IMR-90 (cell line): ENCODE results near the gene CEACAM3. TPM values are rescaled to one million over a fixed set of nuclear protein-coding genes. Genes with fewer than 3 reads are reported as not detected.

Experiments
- ATAC-seq: fragments of 200-7000 bp; cut with Tn5 transposase; 2 replicates; pipeline ENCODE4 v1.9.1; 2020; ENCODE audit warnings: low read depth, mild to moderate bottlenecking, moderate library complexity
- BruUV-seq: library from RNA; stranded (reverse); fragments of 400-500 nt; replicated peaks from 2 replicates; lab custom pipeline; 2021; lab: Mats Ljungman, UMichigan
- CTCF ChIA-PET: fragments of 300-600 bp; formaldehyde crosslinking; extraction: SDS; loops from one replicate; lab custom pipeline; 2021; ENCODE audit warnings: antibody characterized with exemption; lab: Yijun Ruan, JAX
- POLR2A ChIA-PET: fragments of 300-600 bp; sonication (Branson Sonifier 250); formaldehyde crosslinking; loops from one replicate; lab custom pipeline; 2022; ENCODE audit warnings: antibody characterized with exemption; ENCODE audit not compliant: unreplicated experiment; lab: Charles Lee
- DNase-seq: peaks from one replicate; pipeline ENCODE4 v3.0.0; 2013
- H2AFZ ChIP-seq: replicated peaks from 2 replicates; pipeline ENCODE3; 2013; ENCODE audit warnings: low read length, mild to moderate bottlenecking; ENCODE audit not compliant: poor library complexity
- H2AK5ac ChIP-seq: 2 replicates; pipeline ENCODE4 v1.6.1; 2013; ENCODE audit warnings: low read depth, low read length, inconsistent platforms
- H2AK9ac ChIP-seq: replicated peaks from 2 replicates; pipeline ENCODE3; 2013; ENCODE audit warnings: mild to moderate bottlenecking, low read depth, low read length, moderate library complexity; ENCODE audit not compliant: poor library complexity
- H2BK120ac ChIP-seq: 2 replicates; pipeline ENCODE4 v1.6.1; 2013; ENCODE audit warnings: low read depth, low read length, inconsistent platforms
- H2BK15ac ChIP-seq: 3 replicates; pipeline ENCODE4 v1.6.1; 2013; ENCODE audit warnings: low read depth, low read length, inconsistent platforms
- H2BK20ac ChIP-seq: 2 replicates; pipeline ENCODE4 v1.6.1; 2013; ENCODE audit warnings: low read depth, mild to moderate bottlenecking, inconsistent platforms, low read length, moderate library complexity
- H2BK5ac ChIP-seq: 2 replicates; pipeline ENCODE4 v1.6.1; 2013; ENCODE audit warnings: mild to moderate bottlenecking, low read depth, low read length, inconsistent platforms; ENCODE audit not compliant: poor library complexity, severe bottlenecking
- H3K14ac ChIP-seq: replicated peaks from 2 replicates; pipeline ENCODE4 v1.6.1; 2013; ENCODE audit warnings: low read depth, low read length, inconsistent platforms
- H3K18ac ChIP-seq: 2 replicates; pipeline ENCODE4 v1.6.1; 2013; ENCODE audit warnings: low read depth, low read length, control low read depth
- H3K23ac ChIP-seq: 2 replicates; pipeline ENCODE4 v1.6.1; 2013; ENCODE audit warnings: low read depth, low read length, inconsistent platforms
- H3K27ac ChIP-seq: 2 replicates; pipeline ENCODE4 v1.5.1; 2013; ENCODE audit warnings: mild to moderate bottlenecking, control low read depth, low read length; ENCODE audit not compliant: insufficient read depth
- H3K27me3 ChIP-seq: 2 replicates; pipeline ENCODE4 v1.6.1; 2013; ENCODE audit warnings: low read length; ENCODE audit not compliant: control insufficient read depth, insufficient read depth
- H3K36me3 ChIP-seq: 2 replicates; pipeline ENCODE4 v1.6.1; 2013; ENCODE audit warnings: low read length, mixed read lengths; ENCODE audit not compliant: control insufficient read depth, insufficient read depth
- H3K4ac ChIP-seq: 2 replicates; pipeline ENCODE4 v1.6.1; 2013; ENCODE audit warnings: low read depth, low read length, inconsistent platforms
- H3K4me1 ChIP-seq: 2 replicates; pipeline ENCODE4 v1.6.1; 2013; ENCODE audit warnings: low read length, mixed read lengths; ENCODE audit not compliant: control insufficient read depth, insufficient read depth
- H3K4me2 ChIP-seq: 2 replicates; pipeline ENCODE4 v1.6.1; 2013; ENCODE audit warnings: low read depth, mild to moderate bottlenecking, control low read depth, low read length, moderate library complexity
- H3K4me3 ChIP-seq: 2 replicates; pipeline ENCODE4 v1.5.1; 2013; ENCODE audit warnings: low read depth, mild to moderate bottlenecking, control low read depth, low read length, moderate library complexity; ENCODE audit not compliant: insufficient read depth
- H3K56ac ChIP-seq: 2 replicates; pipeline ENCODE4 v1.6.1; 2013; ENCODE audit warnings: low read length, inconsistent platforms; ENCODE audit not compliant: insufficient read depth; ENCODE audit errors: extremely low read depth
- H3K79me1 ChIP-seq, 2 experiments: 2 replicates each; pipeline ENCODE4 v1.6.1; 2013; ENCODE audit warnings: low read length in 2 of 2, inconsistent platforms in 1 of 2, low read depth in 1 of 2
- H3K9ac ChIP-seq: 2 replicates; pipeline ENCODE4 v1.6.1; 2013; ENCODE audit warnings: low read depth, low read length, control low read depth
- H3K9me1 ChIP-seq: 2 replicates; pipeline ENCODE4 v1.6.1; 2013; ENCODE audit warnings: low read length, inconsistent platforms; ENCODE audit not compliant: insufficient read depth
- H3K9me3 ChIP-seq: 2 replicates; pipeline ENCODE4 v1.6.1; 2013; ENCODE audit warnings: low read length; ENCODE audit not compliant: control insufficient read depth, insufficient read depth
- H4K20me1 ChIP-seq: 2 replicates; pipeline ENCODE4 v1.6.1; 2013; ENCODE audit warnings: low read length, inconsistent platforms; ENCODE audit not compliant: insufficient read depth
- H4K5ac ChIP-seq: 2 replicates; pipeline ENCODE4 v1.6.1; 2013; ENCODE audit warnings: mild to moderate bottlenecking, low read depth, low read length, control low read depth
- H4K8ac ChIP-seq, 2 experiments: 2 replicates each; pipeline ENCODE4 v1.6.1; 2013; ENCODE audit warnings: low read depth in 2 of 2, low read length in 2 of 2, control low read depth in 1 of 2, inconsistent platforms in 1 of 2
- H4K91ac ChIP-seq: 2 replicates; pipeline ENCODE4 v1.6.1; 2013; ENCODE audit warnings: low read depth, low read length, inconsistent platforms; ENCODE audit not compliant: insufficient read depth
- BHLHE40 ChIP-seq: fragments of 150-350 bp; IDR thresholded peaks from 2 replicates; pipeline ENCODE4 v1.6.1; 2016; ENCODE audit warnings: mild to moderate bottlenecking, low read depth, low read length
- CEBPB ChIP-seq: IDR thresholded peaks from 2 replicates; pipeline ENCODE4 v1.6.1; 2012; ENCODE audit warnings: low read depth, low read length, improper control_type of control experiment
- MAFK ChIP-seq: IDR thresholded peaks from 2 replicates; pipeline ENCODE4 v1.6.1; 2012; ENCODE audit warnings: low read depth, low read length, improper control_type of control experiment
- MAZ ChIP-seq: IDR thresholded peaks from 2 replicates; pipeline ENCODE4 v1.6.1; 2012; ENCODE audit warnings: low read depth, mild to moderate bottlenecking, low read length, improper control_type of control experiment, moderate library complexity, borderline replicate concordance
- POLR2A ChIP-seq: IDR thresholded peaks from 2 replicates; pipeline ENCODE4 v1.6.1; 2012; ENCODE audit warnings: mild to moderate bottlenecking, low read depth, low read length
- RAD21 ChIP-seq: IDR thresholded peaks from 2 replicates; pipeline ENCODE4 v1.6.1; 2012; ENCODE audit warnings: low read length, improper control_type of control experiment
- RCOR1 ChIP-seq: IDR thresholded peaks from 2 replicates; pipeline ENCODE4 v1.6.1; 2012; ENCODE audit warnings: mild to moderate bottlenecking, low read length, improper control_type of control experiment; ENCODE audit not compliant: insufficient replicate concordance
- RFX5 ChIP-seq: IDR thresholded peaks from 2 replicates; pipeline ENCODE4 v1.8.0; 2012; ENCODE audit warnings: low read depth, mild to moderate bottlenecking, low read length, moderate library complexity
- WGBS, 2 experiments: methylation state at CpG; one replicate each; pipeline versions ENCODE4 v1.1.5 to v1.1.7; 2013; ENCODE audit warnings: missing lambda C conversion rate in 2 of 2; ENCODE audit not compliant: insufficient read length in 1 of 2; ENCODE audit errors: extremely low coverage in 2 of 2; 5-methylcytosine and 5-hydroxymethylcytosine counted together
- dilution Hi-C: fragments of 300-500 bp; cut with HindIII; formaldehyde crosslinking; loops from one replicate; pipeline ENCODE4 v1.14.3; 2018; ENCODE audit warnings: low sequenced_read_pairs; ENCODE audit not compliant: unreplicated experiment
- in situ Hi-C: fragments of 300-500 bp; cut with MboI; formaldehyde crosslinking; loops from 3 replicates; pipeline ENCODE4 v1.14.3; 2019; ENCODE audit warnings: low sequenced_read_pairs, inconsistent platforms, mixed read lengths
- intact Hi-C: fragments of 100-400 bp; cut with micrococcal nuclease; formaldehyde crosslinking; loops from 2 replicates; pipeline ENCODE4 v1.10.0; 2022
- polyA plus RNA-seq, 3 experiments: library from polyadenylated mRNA; depleted of rRNA; stranded (reverse); fragments of >200 nt; gene quantifications; 2 replicates each; pipeline ENCODE4 v1.2.3, GENCODE V29; 2012; ENCODE audit warnings: low replicate concordance in 1 of 3
- total RNA-seq: library from RNA; depleted of rRNA; stranded (reverse); fragments of >200 nt; gene quantifications from 2 replicates; pipeline ENCODE4 v1.2.3, GENCODE V29; 2012
- TF ChIP-seq, protein P1 (sequence below): fragments of 150-350 bp; IDR thresholded peaks from 2 replicates; pipeline ENCODE4 v1.6.1; 2017; ENCODE audit warnings: mild to moderate bottlenecking, antibody characterized with exemption, low read length, low read depth

The CEACAM3 gene
- total and polyA plus RNA-seq, 2 of the 4 experiments (the other 2 are of a cell fraction): not detected

GRCh38 chr19:41801031-41801430 lies 4.6 kb downstream of the CEACAM3 start:
- no CpG with 5 or more reads among the region's 4 CpGs for WGBS, 2 experiments
- Histone ChIP-seq H3K9me3 (no peaks in the 10 kb centered on the region), H3K14ac (no peak overlapping the region), H2AFZ (no peak overlapping the region), H2BK120ac (no peak overlapping the region), H3K36me3 (no peaks in the 10 kb centered on the region), H3K18ac (no peak overlapping the region), H2AK5ac (no peak overlapping the region), H2BK5ac (no peak overlapping the region), H2BK15ac (no peak overlapping the region), H3K9me1 (no peaks in the 10 kb centered on the region), H4K91ac (no peak overlapping the region), H3K27me3 (no peaks in the 10 kb centered on the region; the same call in 1 of the 2 replicates), H2BK20ac (no peak overlapping the region), H3K4me2 (no peak overlapping the region), H3K4ac (no peak overlapping the region), H3K23ac (no peak overlapping the region), H4K20me1 (no peaks in the 10 kb centered on the region), H4K5ac (no peak overlapping the region), H3K9ac (no peak overlapping the region), H3K79me1 (no peaks in the 10 kb centered on the region), H3K27ac (no peak overlapping the region), H2AK9ac (no peak overlapping the region), H3K56ac (no peak overlapping the region), H3K4me3 (no peak overlapping the region), H4K8ac (no peak overlapping the region), H3K4me1 (no peaks in the 10 kb centered on the region)
- in situ Hi-C loops (no loop called here), dilution Hi-C loops (no loop called here), intact Hi-C loops (no loop called here)
- ATAC-seq (no peak), DNase-seq (no peak)
- CTCF ChIA-PET: no interaction called here
- POLR2A ChIA-PET: no interaction called here
- no peak for TF ChIP-seq POLR2A
- TF ChIP-seq, protein P1, sequence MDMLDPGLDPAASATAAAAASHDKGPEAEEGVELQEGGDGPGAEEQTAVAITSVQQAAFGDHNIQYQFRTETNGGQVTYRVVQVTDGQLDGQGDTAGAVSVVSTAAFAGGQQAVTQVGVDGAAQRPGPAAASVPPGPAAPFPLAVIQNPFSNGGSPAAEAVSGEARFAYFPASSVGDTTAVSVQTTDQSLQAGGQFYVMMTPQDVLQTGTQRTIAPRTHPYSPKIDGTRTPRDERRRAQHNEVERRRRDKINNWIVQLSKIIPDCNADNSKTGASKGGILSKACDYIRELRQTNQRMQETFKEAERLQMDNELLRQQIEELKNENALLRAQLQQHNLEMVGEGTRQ: no peak
- TF ChIP-seq CEBPB: no peak
- no peak for TF ChIP-seq RFX5
- TF ChIP-seq MAFK: no peak
- TF ChIP-seq MAZ: no peak
- TF ChIP-seq RAD21: no peak
- no peak for TF ChIP-seq RCOR1
- no peak for TF ChIP-seq BHLHE40
- BruUV-seq: no TSS peak
